Inflammatory macrophage (primary cell): ENCODE results near the gene DAZ4.
"Not testable (repeated sequence)": the region's sequence is repeated elsewhere in the genome, so short reads cannot be mapped to it uniquely, and the experiment has no call there.

Experiments used
- DNase-seq, 2 donors: peaks; one replicate each; pipeline ENCODE4 v3.0.0-alpha.2; 2020 to 2022
- total RNA-seq, 18 experiments: gene quantifications; one replicate each; lab custom pipeline; 2026; ENCODE audit warnings: mixed read lengths in 6 of 18, inconsistent platforms in 2 of 18; lab: John Stamatoyannopoulos, UW

DAZ4 gene
- total RNA-seq = 0 reads per million in 18 experiments

- DNase-seq = not testable (repeated sequence)
These were observed at the start of gene DAZ4 for GRCh38 chrY:24833619-24834018. TSS of gene DAZ4 (plus strand) at chrY:24833919. CDS start at chrY:24834127, 208 bp downstream.

GRCh38 chrY:24813293-24813692, 20.4 kb upstream of the DAZ4 start, which contains the start of gene DAZ3:
TSS of gene DAZ3 (minus strand) at chrY:24813393. CDS start at chrY:24813185, 208 bp downstream.
- DNase-seq = not testable (repeated sequence)

GRCh38 chrY:24821836-24822235, 11.9 kb upstream of the DAZ4 start:
- not testable (repeated sequence) for DNase-seq

- not testable (repeated sequence) for DNase-seq
These were observed 9.4 kb upstream of the DAZ4 start for GRCh38 chrY:24824184-24824879.

GRCh38 chrY:24825069-24825468, 8.7 kb upstream of the DAZ4 start:
- not testable (repeated sequence) for DNase-seq
